ENCODE data around the gene CDHR1. TPM values are rescaled to one million over a fixed set of nuclear protein-coding genes. Genes with fewer than 3 reads are reported as not detected.

The CDHR1 gene
- total RNA-seq, 4 donors from 2014 or later, result under 0.01 to 0.17 (median 0.06) TPM; not detected in 1

DNA sequence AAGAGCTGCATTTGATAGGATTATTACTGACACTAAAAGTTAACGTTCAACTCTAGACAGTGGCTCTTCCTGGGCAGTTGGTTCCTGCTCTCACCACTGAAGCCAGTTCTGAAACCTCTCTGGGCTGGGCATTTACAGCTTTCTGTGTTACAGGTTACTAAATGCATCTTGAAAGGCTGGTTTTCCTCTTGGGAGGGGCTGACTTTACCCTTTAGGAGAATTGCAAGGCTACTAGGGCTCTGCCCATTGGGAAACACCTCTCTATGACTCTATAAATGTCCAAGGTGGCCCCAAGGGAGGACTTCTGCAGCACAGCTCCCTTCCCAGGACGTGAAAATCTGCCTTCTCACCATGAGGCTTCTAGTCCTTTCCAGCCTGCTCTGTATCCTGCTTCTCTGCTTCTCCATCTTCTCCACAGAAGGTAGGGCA, 20.8 kb upstream of the CDHR1 start, which contains the start of gene GPR15LG:
GPR15LG (plus strand) TSS at position 301 of the 429 bp plus-strand sequence; CDS start at position 352, 51 bp downstream.
- WGBS, result 75% methylated on average over 2 of the region's 2 CpGs

GRCh38 chr10:84175436-84175835, 18.9 kb upstream of the CDHR1 start:
- Histone ChIP-seq H3K4me1 (no peaks in the 10 kb centered on the region), H3K4me3 (no peak overlapping the region), H3K27ac (replicated peaks in 1 of 4) (no peak overlapping the region), H3K9me3 (no peaks in the 10 kb centered on the region), H3K27me3 (no peaks in the 10 kb centered on the region), H3K36me3 (no peaks in the 10 kb centered on the region)
- WGBS, result 86% methylated on average over 6 of the region's 6 CpGs
- intact Hi-C loops (cut with DNase I), result no loop called here
- TF ChIP-seq CTCF (IDR thresholded peaks at IDR 0.05), result no peak
- TF ChIP-seq POLR2A (IDR thresholded peaks at IDR 0.05; ENCODE audit: low read depth), result no peak
- no peak for TF ChIP-seq POLR2AphosphoS5 (IDR thresholded peaks at IDR 0.05)
- no peak for TF ChIP-seq EP300 (IDR thresholded peaks at IDR 0.05)
- peak; percentile 90 for DNase-seq (ENCODE audit: extremely low spot score)

More for the DNA sequence above, 20.8 kb upstream of the CDHR1 start, which contains the start of gene GPR15LG:
- Histone ChIP-seq H3K36me3 (no peaks in the 10 kb centered on the region), H3K27ac (replicated peaks in 1 of 4) (no peak within 1 kb of the TSS), H3K9me3 (no peaks in the 10 kb centered on the region), H3K4me3 (no peak within 1 kb of the TSS), H3K27me3 (no peaks in the 10 kb centered on the region), H3K4me1 (no peaks in the 10 kb centered on the region)
- TF ChIP-seq CTCF (IDR thresholded peaks at IDR 0.05) (no peak), EP300 (IDR thresholded peaks at IDR 0.05) (no peak), POLR2A (IDR thresholded peaks at IDR 0.05; ENCODE audit: low read depth) (no peak), POLR2AphosphoS5 (IDR thresholded peaks at IDR 0.05) (no peak)
- intact Hi-C loops (cut with DNase I), result no loop called here
- peak; percentile 57 for DNase-seq (ENCODE audit: extremely low spot score)

GRCh38 chr10:84176351-84176750, 18.0 kb upstream of the CDHR1 start:
- WGBS, result 92% methylated on average over 3 of the region's 4 CpGs

GRCh38 chr10:84176836-84177474, 17.4 kb upstream of the CDHR1 start:
- H3K4me3 ChIP-seq, result no peak overlapping the region
- intact Hi-C loops (cut with DNase I), result no loop called here
- DNase-seq (ENCODE audit: extremely low spot score), result no peak
- 100% methylated on average over 1 of the region's 4 CpGs for WGBS
- H3K27ac ChIP-seq (replicated peaks in 1 of 4), result no peak overlapping the region
- H3K9me3 ChIP-seq, result no peaks in the 10 kb centered on the region
- H3K27me3 ChIP-seq, result no peaks in the 10 kb centered on the region
- no peaks in the 10 kb centered on the region for H3K36me3 ChIP-seq
- TF ChIP-seq CTCF (IDR thresholded peaks at IDR 0.05) (no peak), EP300 (IDR thresholded peaks at IDR 0.05) (no peak), POLR2AphosphoS5 (IDR thresholded peaks at IDR 0.05) (no peak), POLR2A (IDR thresholded peaks at IDR 0.05; ENCODE audit: low read depth) (no peak)
- no peaks in the 10 kb centered on the region for H3K4me1 ChIP-seq

More at GRCh38 chr10:84176351-84176750, 18.0 kb upstream of the CDHR1 start:
- H3K4me3 ChIP-seq, result no peak overlapping the region
- H3K36me3 ChIP-seq, result no peaks in the 10 kb centered on the region
- H3K4me1 ChIP-seq, result no peaks in the 10 kb centered on the region
- intact Hi-C loops (cut with DNase I), result no loop called here
- no peak for DNase-seq (ENCODE audit: extremely low spot score)
- H3K27ac ChIP-seq (replicated peaks in 1 of 4), result no peak overlapping the region
- no peaks in the 10 kb centered on the region for H3K9me3 ChIP-seq
- TF ChIP-seq EP300 (IDR thresholded peaks at IDR 0.05) (no peak), CTCF (IDR thresholded peaks at IDR 0.05) (no peak), POLR2AphosphoS5 (IDR thresholded peaks at IDR 0.05) (no peak), POLR2A (IDR thresholded peaks at IDR 0.05; ENCODE audit: low read depth) (no peak)
- H3K27me3 ChIP-seq, result no peaks in the 10 kb centered on the region

Measured in esophagus muscularis mucosa (tissue), 4 donors.